ENCODE measurements around the gene SIDT2.

SIDT2 gene

DNA sequence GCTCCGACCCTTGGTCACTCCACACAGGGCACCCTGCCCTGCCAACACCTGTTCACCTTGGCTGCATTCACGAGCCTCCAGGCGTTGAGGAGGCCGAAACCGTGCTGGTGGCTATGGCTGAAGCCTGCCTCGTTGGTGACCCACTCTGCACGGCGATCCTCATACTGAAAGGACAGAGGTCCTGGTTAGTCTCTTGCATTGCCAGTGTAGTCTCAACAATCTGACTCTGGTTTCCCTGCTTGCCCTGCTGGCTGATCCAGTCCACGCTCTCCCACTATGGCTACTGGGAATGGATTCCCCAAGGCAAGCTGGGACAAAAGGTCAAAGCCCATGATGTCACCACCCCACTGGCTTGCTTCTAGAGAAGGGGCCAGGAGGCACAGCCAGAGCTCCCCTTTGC, 40.5 kb downstream of the SIDT2 start:
- DNase-seq: no peak
- Mint-ChIP-seq H3K36me3 (ENCODE audit: low read depth) (peaks cover 36% of the 10 kb centered on the region), H3K9me3 (no peaks in the 10 kb centered on the region), H3K4me3 (no peak overlapping the region), H3K27ac (no peak overlapping the region), H3K4me1 (peaks cover 83% of the 10 kb centered on the region), H3K27me3 (ENCODE audit: low read depth, poor library complexity) (peaks cover 6% of the 10 kb centered on the region)
- TF ChIP-seq, protein P1, sequence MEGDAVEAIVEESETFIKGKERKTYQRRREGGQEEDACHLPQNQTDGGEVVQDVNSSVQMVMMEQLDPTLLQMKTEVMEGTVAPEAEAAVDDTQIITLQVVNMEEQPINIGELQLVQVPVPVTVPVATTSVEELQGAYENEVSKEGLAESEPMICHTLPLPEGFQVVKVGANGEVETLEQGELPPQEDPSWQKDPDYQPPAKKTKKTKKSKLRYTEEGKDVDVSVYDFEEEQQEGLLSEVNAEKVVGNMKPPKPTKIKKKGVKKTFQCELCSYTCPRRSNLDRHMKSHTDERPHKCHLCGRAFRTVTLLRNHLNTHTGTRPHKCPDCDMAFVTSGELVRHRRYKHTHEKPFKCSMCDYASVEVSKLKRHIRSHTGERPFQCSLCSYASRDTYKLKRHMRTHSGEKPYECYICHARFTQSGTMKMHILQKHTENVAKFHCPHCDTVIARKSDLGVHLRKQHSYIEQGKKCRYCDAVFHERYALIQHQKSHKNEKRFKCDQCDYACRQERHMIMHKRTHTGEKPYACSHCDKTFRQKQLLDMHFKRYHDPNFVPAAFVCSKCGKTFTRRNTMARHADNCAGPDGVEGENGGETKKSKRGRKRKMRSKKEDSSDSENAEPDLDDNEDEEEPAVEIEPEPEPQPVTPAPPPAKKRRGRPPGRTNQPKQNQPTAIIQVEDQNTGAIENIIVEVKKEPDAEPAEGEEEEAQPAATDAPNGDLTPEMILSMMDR (IDR thresholded peaks at IDR 0.05): no peak

DNA sequence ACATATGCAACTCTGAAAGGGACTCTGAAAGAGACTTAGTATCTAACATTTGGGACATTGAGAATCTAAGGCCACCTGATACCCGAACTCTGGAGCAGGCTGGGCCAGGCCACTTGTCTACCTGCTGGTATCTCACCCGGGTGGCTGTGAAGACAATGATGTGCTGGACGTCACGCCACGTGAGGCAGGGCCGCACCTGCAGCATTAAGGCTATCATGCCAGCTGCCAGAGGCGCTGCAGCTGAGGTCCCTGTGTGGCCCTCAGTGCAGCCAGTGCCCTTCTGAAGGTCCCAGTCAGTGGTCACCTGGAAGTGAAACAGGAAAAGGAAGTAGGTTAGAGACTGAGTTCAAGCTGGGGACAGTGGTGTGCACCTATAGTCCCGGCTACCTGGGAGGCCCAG, 40.9 kb downstream of the SIDT2 start:
- DNase-seq: no peak
- H3K9me3 Mint-ChIP-seq: no peaks in the 10 kb centered on the region
- peaks cover 8% of the 10 kb centered on the region for H3K27me3 Mint-ChIP-seq (ENCODE audit: low read depth, poor library complexity)
- H3K4me3 Mint-ChIP-seq: no peak overlapping the region
- peaks cover 32% of the 10 kb centered on the region for H3K36me3 Mint-ChIP-seq (ENCODE audit: low read depth)
- H3K4me1 Mint-ChIP-seq: peaks cover 83% of the 10 kb centered on the region
- no peak overlapping the region for H3K27ac Mint-ChIP-seq
- TF ChIP-seq, protein P1 (IDR thresholded peaks at IDR 0.05): no peak

DNA sequence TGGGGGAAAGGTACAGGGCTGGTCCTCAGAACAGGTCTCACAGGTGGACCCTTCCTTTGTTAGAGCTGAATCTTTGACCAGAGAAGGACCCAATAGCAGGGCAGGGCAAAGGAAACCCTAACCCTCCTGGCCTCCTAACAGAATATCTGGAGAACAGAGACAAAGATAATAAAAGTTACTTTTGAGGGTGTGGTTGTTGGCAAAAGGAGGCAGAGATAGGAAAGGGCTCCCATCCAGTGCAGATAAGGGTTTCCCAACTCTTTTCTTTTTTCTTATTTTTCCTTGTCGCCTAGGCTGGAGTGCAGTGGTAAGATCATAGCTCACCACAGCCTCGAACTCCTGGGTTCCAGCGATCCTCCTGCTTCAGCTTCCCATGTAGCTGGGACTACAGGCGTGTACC, 41.5 kb downstream of the SIDT2 start:
- Mint-ChIP-seq H3K9me3 (no peaks in the 10 kb centered on the region), H3K36me3 (ENCODE audit: low read depth) (peaks cover 28% of the 10 kb centered on the region), H3K4me3 (no peak overlapping the region), H3K4me1 (peaks cover 83% of the 10 kb centered on the region), H3K27me3 (ENCODE audit: low read depth, poor library complexity) (peaks cover 8% of the 10 kb centered on the region), H3K27ac (peak overlapping the region; percentile 48)
- TF ChIP-seq, protein P1 (IDR thresholded peaks at IDR 0.05): no peak
- no peak for DNase-seq

DNA sequence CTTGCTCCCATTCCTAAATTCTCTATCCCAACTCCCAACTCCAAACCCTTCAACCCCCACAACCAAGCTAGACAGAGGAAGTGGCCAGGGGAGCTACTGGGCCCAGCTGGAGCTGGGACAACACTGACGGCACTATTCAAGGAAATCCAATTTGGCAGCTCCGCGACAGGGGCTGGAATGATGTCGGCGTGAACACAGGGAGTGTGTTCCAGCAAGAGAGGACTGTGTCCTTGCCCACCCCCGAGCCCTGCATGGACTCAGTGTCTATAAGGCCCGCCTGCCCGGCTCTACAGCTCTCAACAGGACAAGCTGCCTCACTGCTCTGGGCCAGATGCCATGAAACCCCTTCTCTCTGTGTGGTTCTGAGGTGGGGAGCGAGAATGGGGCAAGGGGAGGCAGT, 42.0 kb downstream of the SIDT2 start:
- Mint-ChIP-seq H3K4me3 (no peak overlapping the region), H3K27ac (no peak overlapping the region), H3K9me3 (no peaks in the 10 kb centered on the region), H3K36me3 (ENCODE audit: low read depth) (peaks cover 28% of the 10 kb centered on the region), H3K27me3 (ENCODE audit: low read depth, poor library complexity) (peaks cover 11% of the 10 kb centered on the region), H3K4me1 (peaks cover 88% of the 10 kb centered on the region)
- TF ChIP-seq, protein P1 (IDR thresholded peaks at IDR 0.05): no peak
- DNase-seq: no peak

DNA sequence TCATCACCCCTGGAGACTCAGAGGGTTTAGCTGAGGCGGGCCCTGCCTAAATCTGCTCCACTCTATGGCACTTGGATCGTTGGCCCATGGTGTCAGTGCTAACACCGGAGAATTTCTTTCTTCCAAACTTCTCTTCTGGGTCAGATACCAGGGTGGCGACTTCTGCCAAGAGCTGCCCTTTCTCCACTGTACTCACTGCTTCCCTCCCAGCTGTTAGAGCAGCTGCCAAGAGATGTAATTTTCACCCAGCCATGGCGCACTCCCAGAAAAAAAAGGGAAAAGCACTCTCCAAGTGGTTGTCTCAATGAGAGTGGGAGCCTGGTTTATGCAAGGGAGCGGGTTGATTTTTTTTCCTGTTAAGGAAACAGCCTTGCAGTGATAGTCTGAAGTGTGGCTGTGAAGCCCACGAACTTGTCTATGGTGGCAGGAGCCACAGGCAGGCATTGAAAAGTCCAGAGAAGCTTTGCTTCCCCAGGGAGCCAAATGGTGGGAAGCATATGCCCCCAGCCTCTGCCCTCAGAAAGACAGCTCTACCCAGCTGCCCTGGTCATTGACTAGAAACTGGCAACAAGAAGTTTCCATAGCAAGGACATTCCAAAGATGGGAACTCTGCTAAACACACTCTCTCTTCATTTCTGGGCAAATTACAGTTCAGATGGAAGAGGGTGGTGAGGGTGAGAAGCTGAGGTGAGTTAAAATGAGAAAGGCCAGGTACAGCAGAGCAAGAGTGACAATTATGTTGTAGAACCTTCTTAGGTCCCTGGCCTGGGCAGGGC, 42.6 kb downstream of the SIDT2 start:
- TF ChIP-seq, protein P1 (IDR thresholded peaks at IDR 0.05): no peak
- H3K36me3 Mint-ChIP-seq (ENCODE audit: low read depth): peaks cover 28% of the 10 kb centered on the region
- no peak overlapping the region for H3K4me3 Mint-ChIP-seq
- H3K4me1 Mint-ChIP-seq: peaks cover 94% of the 10 kb centered on the region
- H3K27ac Mint-ChIP-seq: peak overlapping the region; percentile 75
- H3K27me3 Mint-ChIP-seq (ENCODE audit: low read depth, poor library complexity): peaks cover 11% of the 10 kb centered on the region
- no peaks in the 10 kb centered on the region for H3K9me3 Mint-ChIP-seq
- no peak for DNase-seq

Data from nephron progenitor cell (in vitro differentiated cells).